Stimulated activated CD8-positive, alpha-beta memory T cell treated with anti-CD3 and anti-CD28 coated beads, Interleukin-7, amount 100 ng/mL, for 24 hours (primary cell): ENCODE data around the gene LDHAL6B.
"Not testable (repeated sequence)": the region's sequence is repeated elsewhere in the genome, so short reads cannot be mapped to it uniquely, and the experiment has no call there.

Source experiments
- DNase-seq: peaks from one replicate; pipeline ENCODE4 v3.0.0-alpha.2; 2020; ENCODE audit warnings: low read depth

LDHAL6B gene

DNA sequence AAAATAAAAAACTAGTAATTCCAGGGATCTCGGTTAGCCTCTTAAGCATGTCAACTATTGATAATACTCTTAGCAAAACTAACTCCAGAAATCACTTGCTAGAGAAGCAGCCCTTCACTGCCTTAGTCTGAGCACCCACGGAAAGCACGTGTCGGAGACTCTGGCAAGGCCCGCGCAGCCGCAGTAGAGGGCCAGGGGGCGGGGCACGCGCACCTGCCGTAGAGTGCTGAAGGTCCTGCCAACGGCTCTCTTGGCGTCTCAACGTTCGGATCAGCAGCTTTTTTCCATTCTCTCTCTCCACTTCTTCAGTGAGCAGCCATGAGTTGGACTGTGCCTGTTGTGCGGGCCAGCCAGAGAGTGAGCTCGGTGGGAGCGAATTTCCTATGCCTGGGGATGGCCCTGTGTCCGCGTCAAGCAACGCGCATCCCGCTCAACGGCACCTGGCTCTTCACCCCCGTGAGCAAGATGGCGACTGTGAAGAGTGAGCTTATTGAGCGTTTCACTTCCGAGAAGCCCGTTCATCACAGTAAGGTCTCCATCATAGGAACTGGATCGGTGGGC lies at the start of gene LDHAL6B:
TSS of gene LDHAL6B (plus strand) at position 221 of the 561 bp plus-strand sequence. CDS start at position 319, 98 bp downstream.
- no peak for DNase-seq

DNA sequence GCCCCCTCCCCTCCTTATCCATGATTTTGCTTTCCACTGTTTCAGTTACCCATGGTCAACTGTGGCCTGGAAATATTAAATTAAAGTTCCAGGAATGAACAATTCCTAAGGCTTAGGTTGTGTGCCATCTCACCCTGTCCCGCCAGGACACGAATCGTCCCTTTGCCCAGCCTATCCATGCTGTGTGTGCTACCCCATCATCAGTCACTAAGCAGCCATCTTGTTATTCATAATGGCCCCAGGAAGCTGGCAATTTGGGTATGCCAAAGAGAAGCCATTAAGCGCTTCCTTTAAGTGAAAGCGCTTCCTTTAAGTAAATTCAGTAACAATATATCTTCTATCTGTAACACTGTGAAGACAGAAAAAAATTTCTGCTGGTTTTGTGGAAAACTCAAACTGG lies 49.2 kb upstream of the LDHAL6B start:
- no peak for DNase-seq

DNA sequence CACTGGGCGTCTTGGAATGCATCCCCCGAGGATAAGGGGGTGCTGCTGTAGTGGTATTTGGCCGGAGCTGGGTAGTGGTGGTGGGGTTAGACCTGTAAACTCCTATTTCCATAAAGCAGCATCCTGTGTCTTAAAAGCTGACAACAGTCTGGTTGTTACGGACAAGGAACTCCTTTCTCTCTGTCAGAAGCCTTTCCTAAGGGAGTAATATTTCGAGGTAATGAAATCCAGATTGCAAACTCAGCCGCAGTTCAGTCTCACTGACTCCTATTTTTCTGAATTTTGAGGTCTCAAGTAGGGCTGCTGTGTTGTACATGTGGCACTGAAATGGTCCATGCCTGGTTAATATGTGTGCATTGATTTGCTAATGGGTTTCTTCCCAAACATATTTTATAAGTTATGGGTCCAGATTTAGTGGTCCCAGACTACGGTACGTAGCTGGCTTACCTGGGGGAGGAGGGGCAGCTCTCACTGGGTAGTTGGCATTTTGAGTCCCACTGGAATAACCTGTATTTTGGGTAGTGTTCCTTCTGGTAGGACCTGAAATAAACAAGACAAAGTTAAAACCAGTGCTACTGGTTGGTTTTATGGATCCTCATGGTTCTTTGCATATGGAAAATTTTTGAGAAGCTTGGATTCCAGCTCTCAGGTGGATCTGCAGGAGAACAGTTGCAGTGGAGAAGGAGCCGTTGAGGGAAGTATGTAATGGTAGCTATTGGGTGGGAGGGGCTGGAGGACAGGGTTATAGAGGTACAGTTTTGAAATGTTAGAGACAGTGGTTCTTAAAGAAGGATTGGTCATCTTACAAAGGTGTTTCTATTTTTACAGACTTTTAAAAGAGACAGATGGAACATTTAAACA lies 48.6 kb upstream of the LDHAL6B start:
- no peak for DNase-seq

DNA sequence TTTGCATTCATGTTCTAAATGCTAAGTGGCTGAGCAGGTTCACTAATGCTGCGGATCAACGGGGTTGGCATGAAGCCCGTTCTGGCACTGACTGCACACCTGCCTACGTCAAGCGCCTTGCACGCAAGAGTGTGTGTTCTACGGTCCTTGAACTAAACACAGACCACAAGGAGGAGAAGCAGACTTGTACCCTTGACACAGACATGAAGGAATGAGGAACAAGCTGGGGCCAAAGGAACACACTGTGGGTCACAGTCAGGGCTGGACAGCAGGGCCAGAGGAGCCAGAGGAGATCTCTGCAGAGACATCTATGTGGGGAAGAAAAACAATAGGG lies 48.0 kb upstream of the LDHAL6B start:
- no peak for DNase-seq

DNA sequence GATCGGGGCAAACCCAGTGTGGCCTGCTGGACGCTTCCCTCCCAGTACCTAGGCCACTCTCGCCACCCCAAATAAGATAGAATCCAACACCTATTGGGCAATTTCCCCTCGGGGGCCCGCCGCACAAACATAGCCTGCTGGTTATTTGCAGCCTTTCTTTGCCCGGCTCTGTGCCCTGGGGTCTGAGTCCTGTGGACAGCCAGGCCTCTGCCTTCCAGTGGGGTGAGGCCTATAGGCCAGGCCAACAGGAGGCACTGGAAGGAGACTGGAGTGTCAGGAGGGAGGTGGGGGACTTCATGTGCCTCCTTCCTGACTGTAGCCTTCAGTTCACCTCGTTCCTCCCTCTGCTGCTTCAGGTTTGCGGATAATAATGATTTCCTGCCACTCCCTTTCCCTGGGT lies 47.4 kb upstream of the LDHAL6B start:
- no peak for DNase-seq

DNA sequence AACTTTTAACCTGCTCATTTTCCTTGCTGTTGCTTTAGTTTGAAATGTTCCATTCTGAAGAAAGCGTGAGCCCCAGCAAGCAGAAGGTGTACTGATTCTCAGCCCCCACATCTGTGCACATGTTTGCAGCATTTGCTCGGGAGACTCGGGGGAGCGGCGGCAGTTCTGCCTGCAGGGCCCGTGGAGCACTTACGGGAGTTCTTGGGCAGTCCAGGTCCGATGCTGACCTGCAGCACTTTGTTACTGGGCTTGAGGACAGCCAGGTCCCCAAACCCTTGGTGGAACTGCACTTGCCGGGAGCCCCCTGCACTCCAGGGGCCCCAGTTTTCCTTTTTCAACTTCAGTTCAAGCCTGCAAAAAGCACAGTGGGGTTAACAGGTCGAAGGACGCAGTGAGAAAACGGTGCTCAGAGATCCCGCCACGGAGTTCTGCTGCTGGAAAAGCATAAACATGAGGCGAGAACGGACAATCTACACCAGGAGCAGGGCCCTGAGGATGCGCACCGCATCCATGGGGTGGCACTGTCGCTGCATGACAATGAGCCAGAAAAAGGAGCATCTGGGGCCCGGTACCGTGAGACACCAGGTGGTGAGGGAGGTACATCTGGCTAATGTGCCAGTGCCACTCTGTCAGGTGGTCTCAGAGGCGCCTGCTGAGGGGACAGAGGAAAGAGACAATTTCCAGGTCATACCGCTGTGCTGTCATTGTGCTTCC lies 45.6 kb upstream of the LDHAL6B start:
- no peak for DNase-seq

DNA sequence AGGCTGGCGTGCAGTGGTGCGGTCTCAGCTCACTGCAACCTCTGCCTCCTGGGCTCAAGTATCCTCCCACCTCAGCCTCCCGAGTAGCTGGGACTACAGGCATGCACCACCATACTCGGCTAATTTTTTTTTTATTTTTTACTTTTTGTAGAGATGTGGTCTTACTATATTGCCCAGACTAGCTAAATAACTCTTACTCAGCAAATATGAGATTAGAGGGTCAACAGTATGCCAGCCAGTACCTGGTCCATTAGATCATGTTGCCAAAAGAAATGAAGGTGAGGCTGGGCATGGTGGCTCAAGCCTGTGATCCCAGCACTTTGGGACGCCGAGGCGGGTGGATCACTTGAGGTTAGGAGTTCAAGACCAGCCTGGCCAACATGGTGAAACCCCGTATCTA lies 44.6 kb upstream of the LDHAL6B start:
- DNase-seq = not testable (repeated sequence)

DNA sequence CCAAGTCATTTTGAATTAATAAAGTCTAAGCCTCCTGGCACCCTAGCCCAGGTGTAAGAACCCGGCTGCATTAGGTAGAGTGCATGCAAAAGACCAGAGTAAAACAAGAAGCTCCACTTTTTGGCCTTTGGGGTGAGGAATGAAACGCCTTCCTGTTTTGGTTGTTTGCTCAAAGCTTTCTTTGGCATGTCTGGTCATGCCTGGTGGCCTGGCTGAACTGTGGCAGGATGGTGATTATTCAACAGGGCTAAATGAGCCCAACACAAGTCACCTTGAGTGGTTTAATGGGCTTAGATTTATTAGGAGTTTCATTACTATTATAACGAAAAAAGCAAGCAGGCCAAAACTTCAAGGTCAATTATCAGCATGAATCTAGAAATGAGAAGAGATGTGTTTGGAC lies 40.9 kb upstream of the LDHAL6B start:
- no peak for DNase-seq

DNA sequence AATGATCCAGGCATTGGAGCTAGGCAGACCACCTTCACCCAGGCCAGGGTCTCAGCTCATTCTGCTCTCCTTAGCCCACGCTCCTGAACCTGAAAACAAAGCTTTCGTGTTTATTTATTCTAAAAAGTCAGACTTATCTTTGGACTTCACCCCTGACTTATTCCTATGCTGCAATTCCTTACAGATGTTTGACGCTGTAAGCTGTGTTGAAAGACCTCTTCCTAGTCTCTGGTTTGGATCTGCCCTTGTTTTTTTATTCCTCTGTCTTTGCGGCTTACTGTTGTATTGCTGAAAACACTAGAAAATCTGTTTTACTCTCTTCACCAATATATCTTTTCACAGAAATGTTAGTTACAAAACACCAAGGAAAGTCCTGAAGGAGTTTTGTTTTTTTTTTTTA lies 40.5 kb upstream of the LDHAL6B start:
- no peak for DNase-seq

DNA sequence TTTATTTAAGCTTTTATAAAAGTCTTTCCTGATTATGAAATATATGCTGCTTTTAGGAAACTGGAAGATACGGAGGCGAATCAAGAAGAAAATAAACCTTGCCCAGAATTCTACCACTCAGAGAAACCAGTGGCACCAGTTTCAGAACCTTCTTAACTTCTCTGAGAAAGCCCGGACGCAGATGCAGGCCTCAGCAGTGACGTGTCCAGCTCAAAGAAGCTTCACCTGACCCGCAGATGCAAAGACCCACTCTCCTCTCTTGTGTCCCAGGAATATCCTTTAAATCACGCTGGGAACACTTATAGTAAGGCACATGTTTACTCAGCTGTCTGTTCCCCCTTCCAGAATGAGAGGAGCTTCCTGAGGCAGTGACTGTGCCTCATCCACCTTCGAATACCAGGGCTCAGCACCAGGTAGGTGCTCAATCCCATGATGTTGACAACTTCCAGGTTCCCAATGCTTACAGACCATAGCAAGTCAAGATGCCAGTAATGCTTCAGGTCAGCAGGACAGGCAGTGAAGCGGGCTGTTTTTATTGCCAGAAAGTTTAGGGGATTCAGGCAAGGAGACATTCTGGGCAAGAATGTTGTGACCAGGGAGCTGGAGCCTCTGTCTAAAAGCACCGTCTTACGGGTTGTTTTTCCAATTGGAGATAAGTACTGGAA lies 39.9 kb upstream of the LDHAL6B start:
- no peak for DNase-seq

DNA sequence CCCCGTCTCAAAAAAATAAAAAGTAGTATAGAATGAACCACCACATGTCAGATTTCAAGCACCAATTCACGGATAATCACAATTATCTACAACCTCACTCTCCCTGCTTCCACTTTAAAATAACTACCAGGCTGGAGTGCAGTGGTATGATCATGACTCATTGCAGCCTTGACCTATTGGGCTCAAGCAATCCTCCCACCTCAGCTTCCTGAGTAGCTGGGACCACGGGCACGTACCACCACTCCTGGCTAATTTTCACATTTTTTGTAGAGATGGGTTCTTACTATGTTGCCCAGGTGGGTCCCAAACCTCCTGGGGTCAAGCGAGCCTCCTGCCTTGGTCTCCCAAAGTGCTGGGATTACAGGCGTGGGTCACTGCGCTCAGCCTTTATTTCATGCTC lies 38.1 kb upstream of the LDHAL6B start:
- DNase-seq = no peak

DNA sequence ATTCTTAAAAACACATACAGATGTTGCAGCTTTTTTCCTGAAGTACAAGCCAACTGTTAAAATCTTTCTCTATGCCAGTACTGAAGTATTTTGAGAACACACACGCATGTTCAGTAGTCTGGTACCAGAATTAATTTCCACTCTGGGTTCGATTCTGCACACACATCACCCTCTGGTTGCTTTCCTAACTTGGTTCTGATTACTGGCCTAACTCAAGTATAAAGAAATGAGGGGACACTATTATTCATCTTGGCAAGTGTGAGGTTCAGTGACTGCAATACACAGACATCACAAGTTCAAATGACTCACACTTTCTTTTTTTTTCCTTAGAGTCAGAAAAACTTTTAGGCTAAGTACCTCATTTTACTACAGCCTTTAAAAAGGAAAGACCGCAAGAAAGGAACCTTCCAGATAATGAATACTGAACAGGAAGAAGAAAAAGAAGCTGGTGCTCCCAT lies 37.4 kb upstream of the LDHAL6B start:
- DNase-seq = no peak

DNA sequence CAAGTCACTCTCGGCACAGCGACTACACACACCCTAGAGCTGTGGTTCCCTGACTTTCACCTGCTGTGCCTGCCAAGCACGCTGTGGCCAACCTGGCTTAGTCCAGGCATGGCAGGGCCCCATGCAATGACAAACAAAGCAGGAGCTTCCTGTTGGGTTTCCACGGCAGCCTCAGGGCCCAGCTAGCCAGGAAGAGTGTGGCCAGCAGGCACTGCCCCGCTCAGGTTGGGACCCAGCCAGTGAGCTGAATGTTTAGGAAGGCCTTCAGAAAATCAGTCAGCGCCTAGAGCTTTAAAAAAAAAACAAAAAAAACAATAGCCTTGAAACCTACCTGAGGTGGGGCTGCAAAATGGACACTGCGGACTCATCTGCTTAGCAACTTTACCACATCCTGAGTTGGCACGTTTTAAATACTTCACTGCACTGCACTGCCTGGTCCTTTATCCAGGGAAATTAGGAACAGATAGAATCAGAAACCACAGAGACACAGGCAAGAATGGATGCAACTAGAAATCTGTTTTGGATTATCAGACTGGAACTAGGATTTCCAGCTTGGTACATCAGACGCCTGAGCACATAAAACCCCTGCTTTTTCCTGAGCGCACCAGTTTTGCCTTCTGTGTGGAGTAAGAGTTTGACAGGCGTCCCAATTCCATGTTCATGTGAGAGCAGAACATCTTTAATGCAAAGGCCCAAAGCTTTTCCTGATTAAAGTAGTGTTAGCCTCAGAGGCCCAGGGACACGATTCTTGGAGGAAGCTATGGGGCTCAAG lies 36.2 kb upstream of the LDHAL6B start:
- no peak for DNase-seq

DNA sequence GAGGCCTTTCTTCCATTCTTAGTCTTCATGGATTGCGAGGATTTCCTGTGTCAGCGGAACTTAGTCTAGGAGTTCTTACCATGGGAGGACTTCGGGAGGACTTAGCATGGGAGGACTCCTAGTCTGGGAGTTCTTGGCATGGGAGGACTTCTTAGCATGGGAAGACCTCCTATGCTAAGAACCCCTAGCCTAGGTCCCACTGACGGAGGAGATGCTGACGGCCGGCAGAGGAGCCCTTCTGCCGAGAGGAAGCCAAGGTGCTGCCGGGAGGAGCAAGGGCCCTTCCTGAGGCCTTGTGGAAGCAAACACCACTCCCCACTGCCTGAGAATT lies 35.6 kb upstream of the LDHAL6B start:
- DNase-seq = no peak

DNA sequence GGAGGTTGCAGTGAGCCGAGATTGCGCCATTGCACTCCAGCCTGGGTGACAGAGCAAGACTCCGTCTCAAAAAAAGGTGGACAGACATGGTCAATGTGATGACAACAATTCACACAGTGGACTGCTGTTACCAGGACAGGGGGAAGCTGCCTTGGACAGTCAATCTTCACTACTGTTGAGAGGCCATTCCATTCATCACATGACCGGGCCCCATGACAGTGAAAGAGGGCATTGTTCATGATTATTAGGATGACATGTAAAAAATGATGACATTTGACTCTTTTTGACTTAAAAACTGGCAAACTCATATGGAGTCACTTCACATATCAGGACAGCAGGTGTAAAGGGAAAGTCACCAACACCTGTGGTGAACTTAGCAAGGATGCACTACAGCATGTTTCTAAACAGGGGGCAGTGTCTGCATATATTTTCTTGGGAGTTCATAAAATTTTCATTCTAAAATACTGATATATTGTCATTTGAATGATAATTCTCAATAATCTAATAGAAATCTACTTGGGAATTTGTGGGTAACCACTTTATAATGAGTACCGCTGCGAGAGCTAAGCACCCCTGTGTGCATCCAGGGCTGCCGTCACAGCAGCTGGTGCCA lies 34.2 kb upstream of the LDHAL6B start:
- DNase-seq = no peak

DNA sequence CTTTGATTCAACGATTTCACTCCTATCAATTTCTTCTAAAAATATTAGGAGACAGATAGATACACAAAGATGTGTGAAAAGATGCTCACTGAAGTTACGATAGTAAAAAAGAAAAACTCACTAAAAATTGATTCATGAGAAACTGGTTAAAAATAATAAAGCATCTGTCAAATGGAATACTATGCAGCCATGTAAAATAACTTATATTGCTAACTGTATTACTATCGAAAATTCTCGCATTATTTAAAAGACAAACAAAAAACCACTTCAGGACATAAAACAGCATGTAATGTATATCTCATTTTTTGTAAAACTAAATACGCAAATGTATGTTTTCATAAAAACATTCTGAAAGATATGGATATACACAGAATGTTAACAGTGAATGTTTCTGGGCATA lies 33.4 kb upstream of the LDHAL6B start:
- no peak for DNase-seq

DNA sequence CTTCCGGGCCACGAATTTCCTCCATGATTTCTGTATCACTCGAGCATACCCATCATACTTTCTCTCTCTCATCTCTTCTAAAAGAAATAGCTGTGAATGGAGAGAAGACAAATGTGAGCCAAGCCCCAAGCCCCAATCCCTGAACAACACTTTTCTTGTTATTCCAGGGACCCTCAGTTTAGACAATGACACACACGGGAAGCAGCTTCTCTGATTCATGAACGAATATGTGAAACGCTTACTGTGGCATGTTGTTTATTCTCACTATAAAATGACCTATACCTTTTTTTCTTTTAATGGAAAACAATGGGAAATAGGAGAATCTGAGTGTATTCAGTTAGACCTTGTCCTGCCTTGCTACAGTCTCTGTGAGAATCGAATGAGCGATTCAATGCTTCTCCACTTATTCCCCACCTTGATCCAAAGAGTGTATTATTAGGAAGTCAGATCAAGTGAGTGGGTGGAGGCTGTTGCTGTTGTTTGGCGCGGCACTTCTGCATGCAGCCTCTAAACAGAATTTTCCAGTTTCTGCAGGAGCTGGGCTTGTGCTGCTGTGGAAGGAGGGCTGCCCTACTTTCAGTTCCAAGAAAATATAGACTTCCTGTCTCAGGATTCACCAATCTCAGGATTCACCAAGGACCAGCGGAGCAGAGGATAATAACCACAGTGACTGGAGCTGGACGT lies 32.4 kb upstream of the LDHAL6B start:
- DNase-seq = no peak

DNA sequence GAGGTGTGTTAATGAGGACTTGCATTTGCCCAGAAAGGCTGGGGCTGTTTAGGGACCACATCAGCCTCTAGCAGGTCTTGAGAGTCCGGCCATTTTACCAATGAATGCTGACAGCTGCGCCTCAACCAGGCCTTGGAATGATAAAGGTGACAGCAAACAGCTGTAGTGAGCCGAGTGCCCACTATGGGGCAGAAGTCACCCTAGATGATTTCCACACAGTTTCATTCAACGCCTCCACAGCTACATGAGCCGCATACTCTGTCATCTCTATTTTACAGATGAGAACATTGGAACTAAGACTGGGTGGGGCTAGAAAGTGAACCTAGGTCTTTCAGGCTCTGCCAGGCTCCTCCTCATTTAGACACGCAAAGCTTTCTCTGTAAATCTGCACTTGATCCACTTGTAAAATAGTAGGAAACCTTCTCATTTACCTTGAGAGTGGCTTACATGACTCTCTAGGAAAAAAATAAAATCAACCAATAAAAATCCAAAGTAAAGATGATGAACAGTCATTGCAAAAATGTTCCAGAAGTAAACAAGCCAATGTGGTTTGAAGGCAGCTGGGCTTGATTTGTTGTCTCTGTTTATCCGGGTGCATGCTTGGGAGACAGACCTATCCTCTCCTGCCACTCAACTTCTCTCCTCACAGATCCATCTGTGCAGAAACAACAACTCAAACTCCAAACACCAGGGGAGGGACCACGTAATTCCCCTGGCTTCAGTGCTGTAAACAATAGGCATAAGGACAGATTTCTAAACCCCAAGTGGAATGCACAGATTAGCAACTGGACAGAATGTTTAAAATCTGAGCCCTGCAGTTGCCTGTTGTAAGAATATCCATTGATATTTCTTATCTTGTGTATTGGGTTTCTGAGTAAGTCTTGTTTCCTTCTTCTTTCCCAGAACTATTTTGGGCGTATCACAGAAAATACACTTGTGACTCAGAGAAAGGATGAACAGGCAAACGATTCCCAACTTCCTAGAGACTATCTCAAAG lies 31.5 kb upstream of the LDHAL6B start:
- no peak for DNase-seq

DNA sequence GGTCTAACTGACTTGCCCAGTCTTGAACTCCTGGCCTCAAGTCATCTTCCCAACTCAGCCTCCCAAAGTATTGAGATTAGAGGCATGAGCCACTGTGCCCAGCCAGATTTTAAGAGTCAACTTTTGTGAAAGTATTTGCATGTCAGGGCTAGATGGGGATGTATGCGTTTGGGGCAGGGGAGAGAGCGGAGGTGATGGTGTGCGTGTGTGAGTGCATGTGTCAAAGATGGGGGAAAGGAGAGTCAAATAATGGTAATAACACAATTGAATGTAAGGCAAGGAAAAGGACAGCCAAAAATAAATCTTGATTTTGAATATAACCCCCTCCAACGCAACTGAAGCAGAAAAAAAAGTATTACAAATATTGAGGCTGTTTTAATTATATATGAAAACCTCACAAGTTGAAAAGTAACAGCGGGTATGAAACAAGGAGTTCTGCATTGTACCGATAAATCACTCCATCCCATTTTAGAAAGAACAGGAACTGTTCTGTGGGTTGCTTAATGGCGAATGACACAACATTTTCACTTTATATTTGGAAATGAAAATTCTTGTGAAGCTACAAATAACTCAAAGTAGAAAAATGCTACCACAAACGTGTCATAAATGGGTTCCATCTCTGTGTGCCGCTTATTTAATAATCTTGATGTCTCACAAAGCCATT lies 29.9 kb upstream of the LDHAL6B start:
- no peak for DNase-seq
